ENCODE measurements around the gene TM9SF2.

The TM9SF2 gene

DNA sequence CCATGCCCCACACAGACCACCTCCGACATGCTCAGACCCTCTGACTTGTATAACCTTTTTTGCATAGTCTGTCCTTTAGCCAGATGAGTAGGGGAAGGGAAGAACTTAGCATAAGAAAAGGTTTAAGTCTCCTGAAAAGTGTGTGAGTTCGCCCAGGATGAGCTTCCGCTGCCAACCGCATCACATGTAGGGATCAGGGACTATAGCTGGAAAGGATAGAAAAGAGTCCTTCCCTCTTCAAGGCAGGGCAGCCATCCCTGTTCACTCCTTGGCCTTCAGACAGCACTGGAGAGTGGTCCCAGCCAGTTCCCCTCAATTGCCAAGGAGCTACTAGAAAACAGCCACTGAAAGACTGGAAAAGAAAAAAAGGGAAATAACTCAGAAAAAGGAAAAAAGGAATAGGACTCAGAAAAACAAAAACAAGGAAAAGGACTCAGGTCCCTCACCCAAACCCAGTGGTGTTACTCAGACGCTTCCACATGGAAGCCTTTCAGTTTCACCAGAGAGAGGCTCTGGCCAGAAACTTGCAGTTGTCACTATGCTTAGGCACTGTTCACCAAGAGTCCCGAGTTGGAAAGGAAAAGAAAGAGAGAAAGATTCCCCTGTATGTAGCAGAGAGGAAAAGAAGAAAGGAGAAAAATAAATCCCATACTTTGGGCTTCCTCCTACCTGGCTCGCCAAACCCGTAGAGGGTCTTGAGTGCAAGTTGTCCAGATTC, 5.6 kb upstream of the TM9SF2 start:
- no peak for DNase-seq (ENCODE audit: low read depth in 2 of 2)

- DNase-seq (ENCODE audit: low read depth in 2 of 2): peak in 1 of 2 donors; percentile 32
Observed at GRCh38 chr13:99496184-99497142, 4.8 kb upstream of the TM9SF2 start.

GRCh38 chr13:99498171-99499161, 2.8 kb upstream of the TM9SF2 start:
- peak; percentile 93 for DNase-seq (ENCODE audit: low read depth in 2 of 2)

- DNase-seq (ENCODE audit: low read depth in 2 of 2): no peak
Observed at GRCh38 chr13:99500839-99501183, 461 bp upstream of the TM9SF2 start.

DNA sequence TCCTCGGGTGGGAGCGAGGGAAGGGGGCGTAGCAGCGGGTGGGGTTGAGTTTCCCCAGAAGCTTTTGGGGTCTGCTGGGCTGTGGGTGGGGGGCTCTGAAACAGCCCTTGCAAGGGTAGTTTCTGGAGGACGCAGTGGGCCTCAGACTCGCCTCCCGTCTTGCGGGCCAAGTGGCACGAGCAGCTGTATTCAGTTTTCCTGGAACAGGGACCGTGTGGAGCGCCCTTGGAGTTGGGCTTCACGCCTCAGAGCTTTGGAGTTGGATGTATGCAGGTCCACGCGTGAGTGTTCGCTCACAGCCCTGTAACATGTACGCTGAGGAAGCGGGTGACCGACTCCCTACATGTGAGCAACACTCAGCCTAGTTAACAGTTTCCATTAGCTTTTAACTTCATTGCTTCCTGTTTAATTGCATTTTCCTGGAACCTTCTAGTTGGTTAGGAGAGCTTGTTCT, 603 bp downstream of the TM9SF2 start:
- no peak for DNase-seq (ENCODE audit: low read depth in 2 of 2)

DNA sequence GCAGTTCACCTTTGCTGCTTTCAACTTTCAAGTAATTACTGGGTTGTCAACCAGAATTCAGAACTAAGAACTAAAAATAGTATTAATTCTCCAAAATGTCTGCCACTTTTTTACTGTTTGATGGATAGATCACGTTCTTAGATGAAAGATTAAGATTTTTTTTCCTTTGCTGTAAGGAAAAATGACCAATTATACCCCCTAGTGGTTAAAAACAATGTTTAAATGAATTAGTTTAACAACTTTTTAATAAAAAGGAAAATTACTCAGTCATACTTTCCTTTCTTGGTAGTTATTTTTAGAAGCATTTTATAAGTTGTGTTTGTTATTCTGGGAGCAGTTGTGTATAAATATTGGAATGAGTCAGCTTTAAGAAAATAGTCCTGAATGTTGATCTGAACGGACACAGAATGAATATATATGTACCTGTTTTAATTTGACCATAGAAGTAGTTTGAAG, 4.6 kb downstream of the TM9SF2 start:
- no peak for DNase-seq (ENCODE audit: low read depth in 2 of 2)

DNA sequence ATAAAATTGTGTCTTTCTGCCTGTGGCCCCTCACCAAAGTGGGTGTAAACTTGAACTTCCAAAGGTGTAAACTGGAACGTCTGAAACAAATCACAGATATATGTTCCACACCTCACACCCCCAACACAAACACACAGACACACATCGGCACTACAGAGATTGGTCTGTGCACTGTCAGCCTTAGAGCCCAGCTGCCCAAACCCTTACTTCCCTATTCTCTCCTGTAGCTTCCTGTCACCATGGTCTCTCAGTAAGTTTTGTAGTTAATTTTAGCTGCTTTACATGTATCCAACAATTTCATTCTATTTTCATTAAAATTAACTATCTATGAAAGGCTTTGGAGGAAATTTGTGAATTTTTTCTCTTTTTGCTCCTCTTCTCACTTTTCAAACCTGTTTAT, 5.4 kb downstream of the TM9SF2 start:
- DNase-seq (ENCODE audit: low read depth in 2 of 2): no peak

DNA sequence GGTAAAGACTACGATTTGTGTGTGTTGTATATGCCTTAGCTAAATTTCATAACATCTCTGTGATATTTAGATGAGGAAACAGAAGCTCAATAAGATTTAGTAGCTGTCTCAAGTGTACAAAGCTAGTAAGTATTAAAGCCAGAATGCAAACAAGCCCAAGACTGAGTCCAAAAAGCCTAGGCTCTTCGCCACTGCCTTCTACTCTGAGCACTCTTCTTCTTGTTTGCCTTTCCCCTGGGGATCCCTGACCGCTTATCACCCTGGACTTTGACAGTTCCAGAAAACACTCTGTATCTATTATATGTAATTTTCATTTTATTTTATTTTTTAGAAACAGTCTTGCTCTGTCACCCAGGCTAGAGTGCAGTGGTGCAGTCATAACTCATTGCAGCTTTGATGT, 5.8 kb downstream of the TM9SF2 start:
- DNase-seq (ENCODE audit: low read depth in 2 of 2): no peak

GRCh38 chr13:99507551-99507950, 6.3 kb downstream of the TM9SF2 start:
- no peak for DNase-seq (ENCODE audit: low read depth in 2 of 2)

DNA sequence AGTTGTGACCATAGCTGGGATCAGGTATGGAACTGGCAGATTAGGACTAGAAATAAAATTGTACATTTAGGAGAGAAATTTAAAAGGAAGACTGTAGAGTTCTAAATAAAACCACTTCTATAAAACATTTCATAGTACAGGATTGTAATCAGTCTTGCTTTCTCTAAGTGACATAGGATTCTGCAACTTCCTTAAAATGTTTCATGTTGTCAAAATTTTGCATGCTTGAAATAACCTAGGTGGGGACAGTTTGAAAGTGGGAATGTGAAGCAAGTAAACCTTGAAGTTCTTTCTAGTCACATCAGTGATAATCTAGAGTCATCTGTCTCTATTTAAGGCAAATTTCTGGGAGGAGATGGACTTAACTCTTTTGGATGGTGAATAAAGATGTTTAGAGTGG, 6.7 kb downstream of the TM9SF2 start:
- DNase-seq (ENCODE audit: low read depth in 2 of 2): no peak

DNA sequence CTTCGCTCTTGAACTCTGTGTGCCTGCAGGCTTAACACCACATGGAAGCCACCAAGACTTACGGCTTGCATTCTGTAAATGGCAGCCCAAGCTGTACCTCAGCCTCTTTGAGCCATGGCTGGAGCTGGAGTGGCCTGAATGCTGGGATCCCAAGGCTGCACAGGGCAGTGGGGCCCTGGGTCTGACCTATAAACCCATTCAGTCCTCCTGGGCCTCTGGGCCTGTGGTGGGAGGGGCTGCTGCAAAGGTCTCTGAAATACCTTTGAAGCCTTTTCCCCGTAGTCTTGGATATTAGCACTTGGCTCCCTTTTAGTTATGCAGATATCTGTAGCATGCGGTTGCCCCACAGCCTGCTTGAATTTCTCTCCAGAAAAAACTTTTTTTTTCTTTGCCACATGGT, 8.2 kb downstream of the TM9SF2 start:
- DNase-seq (ENCODE audit: low read depth in 2 of 2): no peak

DNA sequence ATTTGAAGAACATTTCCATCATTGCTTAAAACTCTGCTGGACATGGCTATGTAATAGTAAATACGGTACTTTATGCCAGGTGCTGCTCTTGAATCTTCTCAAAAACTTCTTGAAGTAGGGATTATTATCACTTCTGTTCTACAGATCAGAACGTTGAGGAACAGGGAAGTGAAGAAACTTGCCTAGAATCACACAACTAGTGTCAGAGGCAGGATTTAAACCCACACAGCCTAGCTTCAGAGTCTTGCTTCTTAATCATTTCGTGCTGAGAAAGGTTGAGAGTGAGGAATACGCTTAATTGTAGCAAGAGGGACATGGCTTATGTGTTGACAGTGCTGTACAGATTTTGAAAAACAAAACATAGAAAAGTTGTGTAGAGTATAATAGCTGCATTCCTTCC, 13.5 kb downstream of the TM9SF2 start:
- DNase-seq (ENCODE audit: low read depth in 2 of 2): no peak

- no peak for DNase-seq (ENCODE audit: low read depth in 2 of 2)
Observed at GRCh38 chr13:99516153-99516929, 15.1 kb downstream of the TM9SF2 start.

- no peak for DNase-seq (ENCODE audit: low read depth in 2 of 2)
Observed at GRCh38 chr13:99517577-99517976, 16.3 kb downstream of the TM9SF2 start.

DNA sequence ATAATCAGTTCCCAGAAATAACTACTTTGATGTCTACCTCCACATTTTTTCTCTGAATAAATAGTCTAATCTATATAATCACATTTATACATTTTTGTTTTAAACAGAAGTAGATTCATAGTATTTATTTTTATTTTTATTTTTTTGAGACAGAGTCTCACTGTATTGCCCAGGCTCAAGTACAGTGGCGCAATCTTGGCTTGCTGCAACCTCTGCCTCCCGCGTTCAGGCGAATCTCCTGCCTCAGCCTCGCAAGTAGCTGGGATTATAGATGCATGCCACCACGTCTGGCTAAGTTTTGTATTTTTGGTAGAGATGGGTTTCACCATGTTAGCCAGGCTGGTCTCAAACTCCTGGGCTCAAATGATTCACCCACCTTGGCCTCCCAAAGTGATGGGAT, 16.7 kb downstream of the TM9SF2 start:
- no peak for DNase-seq (ENCODE audit: low read depth in 2 of 2)

DNA sequence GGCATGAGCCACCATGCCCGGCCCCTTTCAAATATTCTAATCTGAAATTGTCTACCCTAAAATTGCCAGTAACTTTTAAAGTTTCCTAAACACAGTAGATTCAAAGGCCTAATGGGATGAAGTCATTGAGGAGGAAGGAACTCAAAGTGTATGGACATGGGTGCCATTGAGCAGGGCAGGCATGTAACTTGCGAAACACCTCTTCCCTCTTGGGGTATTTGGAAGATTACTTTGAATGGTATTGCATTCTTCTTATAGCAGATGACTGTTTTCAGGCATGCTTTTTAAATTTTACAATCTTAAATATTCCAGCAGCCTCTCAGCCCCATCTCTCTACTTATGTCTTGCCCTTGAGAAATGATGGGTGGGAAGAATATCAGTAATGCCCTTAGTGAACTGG, 21.0 kb downstream of the TM9SF2 start:
- no peak for DNase-seq (ENCODE audit: low read depth in 2 of 2)

DNA sequence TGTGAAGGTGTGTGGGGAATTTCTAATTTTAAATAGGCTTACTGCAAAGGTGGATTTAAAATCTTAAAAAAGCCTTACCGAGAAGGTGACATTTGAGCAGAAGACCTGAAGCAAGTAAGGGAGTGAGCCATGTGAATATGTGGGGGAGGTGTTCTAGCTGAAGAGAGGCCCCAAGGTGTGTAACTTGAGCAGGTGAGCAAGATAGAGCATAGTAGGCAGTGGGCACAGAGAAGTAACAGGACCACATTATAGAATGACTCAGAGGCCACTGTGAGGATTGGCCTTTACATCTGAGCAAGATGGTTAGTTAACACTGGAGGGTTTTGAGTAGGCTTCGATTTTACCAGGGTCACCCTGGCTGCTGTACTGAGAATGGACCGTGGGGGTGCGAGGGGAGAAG, 22.6 kb downstream of the TM9SF2 start:
- DNase-seq (ENCODE audit: low read depth in 2 of 2): no peak

- DNase-seq (ENCODE audit: low read depth in 2 of 2): no peak
Observed at GRCh38 chr13:99525967-99526366, 24.7 kb downstream of the TM9SF2 start.

DNA sequence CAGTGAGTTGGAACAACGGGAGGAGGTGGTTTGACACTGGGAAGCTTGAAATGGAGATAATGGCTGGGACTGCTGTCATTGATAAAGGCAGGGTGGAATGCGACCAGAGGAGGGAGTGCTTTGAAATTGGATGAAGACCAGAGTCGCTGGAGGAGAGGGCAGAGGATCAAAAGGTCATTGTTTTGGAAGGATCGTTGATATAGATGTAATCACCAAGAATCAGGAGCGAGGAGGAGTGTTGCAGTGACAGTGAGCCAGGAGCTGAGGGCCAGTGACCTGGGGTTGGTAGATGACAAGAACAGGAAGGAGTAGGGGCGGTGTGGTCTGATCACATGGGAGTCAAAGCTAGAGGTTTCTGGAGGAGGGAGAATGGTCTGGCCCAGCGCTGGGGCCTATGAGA, 25.3 kb downstream of the TM9SF2 start:
- no peak for DNase-seq (ENCODE audit: low read depth in 2 of 2)

DNA sequence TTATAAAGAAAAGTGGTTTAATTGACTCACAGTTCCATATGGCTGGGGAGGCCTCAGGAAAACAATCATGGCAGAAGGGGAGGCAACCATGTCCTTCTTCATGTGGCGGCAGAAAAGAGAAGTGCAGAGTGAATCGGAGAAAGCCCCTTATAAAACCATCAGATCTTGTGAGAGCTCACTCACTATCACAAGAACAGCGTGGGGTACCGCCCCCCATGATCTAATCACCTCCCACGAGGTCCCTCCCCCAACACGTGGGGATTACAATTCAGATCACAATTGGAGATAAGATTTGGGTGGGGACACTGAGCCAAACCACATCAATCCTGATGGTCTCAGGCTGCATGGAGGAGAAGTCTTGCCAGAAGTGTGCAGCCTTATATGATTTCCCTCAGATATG, 26.0 kb downstream of the TM9SF2 start:
- no peak for DNase-seq (ENCODE audit: low read depth in 2 of 2)

GRCh38 chr13:99528547-99528946, 27.3 kb downstream of the TM9SF2 start:
- DNase-seq (ENCODE audit: low read depth in 2 of 2): peak in 1 of 2 donors; percentile 12
